HG02588 (cell line): Measurements from ENCODE around the gene ELMO2.
"Not testable (repeated sequence)": the region's sequence is repeated elsewhere in the genome, so short reads cannot be mapped to it uniquely, and the experiment has no call there.

Experiments used
- ATAC-seq: cut with Tn5 transposase; IDR thresholded peaks from one replicate; pipeline ENCODE4 v1.9.1; 2021; ENCODE audit warnings: mild to moderate bottlenecking, moderate library complexity; ENCODE audit not compliant: unreplicated experiment

Gene ELMO2

GRCh38 chr20:46406986-46407670 is 713 bp upstream of the ELMO2 start:
- peak; percentile 39 for ATAC-seq

GRCh38 chr20:46402331-46402811 is 4.0 kb downstream of the ELMO2 start:
- ATAC-seq: no peak

- ATAC-seq: no peak
Measured at GRCh38 chr20:46401478-46401860, 4.9 kb downstream of the ELMO2 start.

- ATAC-seq: no peak
Measured at GRCh38 chr20:46400828-46401477, 5.5 kb downstream of the ELMO2 start.

GRCh38 chr20:46400253-46400652 is 6.2 kb downstream of the ELMO2 start:
- ATAC-seq: no peak

GRCh38 chr20:46399401-46399800 is 7.0 kb downstream of the ELMO2 start:
- ATAC-seq: no peak

- no peak for ATAC-seq
Measured at GRCh38 chr20:46398963-46399362, 7.5 kb downstream of the ELMO2 start.

- ATAC-seq: no peak
Measured at GRCh38 chr20:46396052-46396740, 10.2 kb downstream of the ELMO2 start.

- no peak for ATAC-seq
Measured at GRCh38 chr20:46394872-46395760, 11.3 kb downstream of the ELMO2 start.

GRCh38 chr20:46393967-46394366 is 12.4 kb downstream of the ELMO2 start:
- ATAC-seq: no peak

- ATAC-seq: no peak
Measured at GRCh38 chr20:46388937-46389336, 17.5 kb downstream of the ELMO2 start.

GRCh38 chr20:46388201-46388836 is 18.1 kb downstream of the ELMO2 start:
- no peak for ATAC-seq

GRCh38 chr20:46387054-46387453 is 19.4 kb downstream of the ELMO2 start:
- ATAC-seq: not testable (repeated sequence)

GRCh38 chr20:46378412-46379009 is 27.9 kb downstream of the ELMO2 start:
- no peak for ATAC-seq

GRCh38 chr20:46377518-46377917 is 28.9 kb downstream of the ELMO2 start:
- no peak for ATAC-seq

- no peak for ATAC-seq
Measured at GRCh38 chr20:46376196-46376785, 30.1 kb downstream of the ELMO2 start.

- no peak for ATAC-seq
Measured at GRCh38 chr20:46375771-46376170, 30.6 kb downstream of the ELMO2 start.

GRCh38 chr20:46374383-46374782 is 32.0 kb downstream of the ELMO2 start:
- ATAC-seq: no peak

- no peak for ATAC-seq
Measured at GRCh38 chr20:46371656-46372055, 34.8 kb downstream of the ELMO2 start.

- ATAC-seq: no peak
Measured at GRCh38 chr20:46368902-46369268, 37.5 kb downstream of the ELMO2 start.
